Brain pericyte (primary cell): Measurements from ENCODE around the gene MIB2.
A peak's percentile ranks its signal among the peaks of the same experiment; 100 is the strongest.
"Not testable (repeated sequence)": the region's sequence is repeated elsewhere in the genome, so short reads cannot be mapped to it uniquely, and the experiment has no call there.

Experiments
- DNase-seq: peaks from one replicate; pipeline ENCODE4 v3.0.0-alpha.2; 2012; ENCODE audit warnings: low read depth, low spot score

The MIB2 gene

GRCh38 chr1:1626207-1627141 is 11.2 kb downstream of the MIB2 start:
- DNase-seq = no peak

- DNase-seq = no peak
These were observed 12.0 kb downstream of the MIB2 start for GRCh38 chr1:1627261-1627828.

- no peak for DNase-seq
These were observed 12.8 kb downstream of the MIB2 start for GRCh38 chr1:1627829-1628753.

DNA sequence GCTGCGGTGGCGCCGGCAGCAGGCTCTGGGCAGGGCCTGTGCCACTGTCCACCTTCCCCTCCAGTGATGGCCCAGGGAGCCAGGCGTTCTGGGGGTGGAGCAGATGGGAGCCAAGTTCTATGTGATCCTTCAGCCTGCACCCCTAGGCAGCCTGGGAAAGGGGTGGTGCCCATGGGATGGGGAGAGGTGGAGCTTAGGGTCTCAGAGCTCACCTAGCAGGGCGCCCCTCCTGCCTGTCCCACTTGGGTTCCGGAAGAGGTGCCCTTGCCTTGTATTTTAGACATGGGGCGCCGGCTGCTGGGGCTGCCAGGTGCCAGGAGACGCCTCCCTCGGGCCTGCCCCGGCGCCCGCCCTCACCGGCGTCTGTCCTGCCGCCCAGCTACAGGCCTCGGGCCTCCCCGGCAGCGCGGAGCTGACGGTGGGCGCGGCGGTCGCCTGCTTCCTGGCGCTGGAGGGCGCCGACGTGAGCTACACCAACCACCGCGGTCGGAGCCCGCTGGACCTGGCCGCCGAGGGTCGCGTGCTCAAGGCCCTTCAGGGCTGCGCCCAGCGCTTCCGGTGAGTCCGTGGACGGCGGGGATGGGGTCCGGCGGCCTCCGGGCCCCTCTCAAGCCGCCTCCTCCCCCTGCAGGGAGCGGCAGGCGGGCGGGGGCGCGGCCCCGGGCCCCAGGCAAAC is 13.6 kb downstream of the MIB2 start:
- no peak for DNase-seq

DNA sequence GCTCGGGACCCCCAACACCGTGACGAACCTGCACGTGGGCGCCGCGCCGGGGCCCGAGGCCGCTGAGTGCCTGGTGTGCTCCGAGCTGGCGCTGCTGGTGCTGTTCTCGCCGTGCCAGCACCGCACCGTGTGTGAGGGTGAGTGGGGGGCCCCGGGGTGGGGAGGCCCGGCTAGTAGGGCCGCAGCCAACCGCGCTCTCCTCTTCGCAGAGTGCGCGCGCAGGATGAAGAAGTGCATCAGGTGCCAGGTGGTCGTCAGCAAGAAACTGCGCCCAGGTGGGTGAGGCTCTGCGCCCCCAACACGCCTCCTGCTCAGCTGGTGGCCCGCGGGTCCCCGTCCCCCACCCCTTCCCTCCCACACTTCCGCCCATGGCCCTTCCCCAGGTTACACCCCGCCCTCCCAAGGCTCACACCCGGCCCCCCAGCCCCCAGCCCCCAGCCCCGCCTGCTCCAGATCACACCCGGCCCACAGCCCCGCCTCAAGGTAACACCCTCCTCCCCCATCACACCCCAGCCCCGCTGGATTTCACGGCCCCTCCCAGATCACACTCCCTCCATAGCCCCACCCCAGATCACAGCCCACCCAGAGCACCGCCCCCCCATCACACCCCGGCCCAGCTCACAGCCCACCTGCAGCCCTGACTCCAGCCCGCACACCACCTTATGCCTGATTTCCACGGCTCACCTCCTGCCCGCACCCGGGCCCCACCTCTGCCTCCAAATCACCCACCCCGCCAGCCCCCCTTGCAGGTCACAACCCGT is 14.3 kb downstream of the MIB2 start:
- no peak for DNase-seq

DNA sequence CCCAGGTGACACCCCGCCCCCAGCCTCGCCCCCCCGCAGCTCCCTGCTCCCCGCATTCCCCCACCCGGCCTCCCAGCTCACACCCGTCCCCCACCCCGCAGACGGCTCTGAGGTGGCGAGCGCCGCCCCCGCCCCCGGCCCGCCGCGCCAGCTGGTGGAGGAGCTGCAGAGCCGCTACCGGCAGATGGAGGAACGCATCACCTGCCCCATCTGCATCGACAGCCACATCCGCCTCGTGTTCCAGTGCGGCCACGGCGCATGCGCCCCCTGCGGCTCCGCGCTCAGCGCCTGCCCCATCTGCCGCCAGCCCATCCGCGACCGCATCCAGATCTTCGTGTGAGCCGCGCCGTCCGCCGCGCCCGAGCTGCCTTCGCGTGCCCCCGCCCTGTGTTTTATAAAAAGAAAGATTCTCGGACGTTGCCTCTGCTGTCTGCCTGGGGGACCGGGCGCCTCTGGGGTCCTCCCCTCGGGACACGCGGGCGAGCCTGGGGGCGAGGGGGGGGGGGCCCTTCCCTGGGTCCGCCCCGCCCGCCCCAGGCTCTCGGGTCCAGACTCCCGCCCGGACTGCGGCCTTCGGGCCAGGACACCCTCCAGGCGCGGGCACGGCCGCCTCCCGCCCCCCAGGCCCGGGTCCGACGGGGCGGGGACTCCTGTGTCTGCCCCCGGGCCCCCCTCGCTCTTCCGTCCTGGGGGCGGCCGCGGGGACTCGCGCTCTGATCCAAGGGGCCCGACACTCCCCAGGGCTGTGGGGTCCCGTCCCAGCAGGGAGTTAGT is 15.1 kb downstream of the MIB2 start:
- peak; percentile 39 for DNase-seq

DNA sequence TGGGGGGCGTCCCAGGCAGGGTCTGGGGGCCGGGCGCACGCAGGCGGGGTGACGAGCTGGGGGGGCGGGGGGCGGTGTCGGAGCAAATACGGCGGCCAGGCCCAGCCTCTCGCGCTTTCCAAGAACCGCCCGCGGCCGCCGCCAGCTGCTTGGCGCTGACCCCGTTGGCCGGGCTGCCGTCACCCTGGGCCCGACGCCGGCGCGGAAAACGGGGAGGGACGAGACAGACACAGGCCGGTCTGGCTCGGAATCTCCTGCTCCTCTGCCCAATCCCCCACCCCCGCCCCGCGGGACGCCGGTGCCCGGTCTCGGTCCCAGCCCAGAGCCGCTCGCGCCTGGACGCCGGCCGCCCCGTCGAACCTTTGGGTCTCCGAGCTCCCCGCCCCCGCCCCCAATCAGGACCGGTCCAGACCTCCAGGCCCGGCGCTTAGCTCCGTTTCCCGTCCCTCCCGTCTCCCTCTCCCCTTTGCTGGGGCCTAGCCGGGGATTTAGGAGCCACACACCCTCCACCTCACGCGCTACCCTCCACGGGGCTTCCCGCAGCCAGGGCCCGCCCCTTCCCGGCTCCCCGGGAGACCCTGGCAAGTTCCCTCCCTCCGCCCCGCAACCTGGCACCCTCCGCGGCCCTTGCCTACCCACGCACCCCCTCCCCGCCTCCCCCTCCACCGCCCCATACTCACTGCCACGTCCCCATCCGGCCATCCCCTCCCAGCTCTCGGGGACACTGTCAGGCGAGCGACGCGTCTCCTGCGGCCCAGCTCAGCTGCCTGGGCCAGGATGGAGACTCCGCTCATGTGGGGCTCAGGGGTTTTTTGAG is 15.9 kb downstream of the MIB2 start:
- DNase-seq = no peak

- no peak for DNase-seq
These were observed 16.6 kb downstream of the MIB2 start, which contains the start of gene MMP23B for GRCh38 chr1:1631782-1632420. MMP23B (plus strand) TSS chr1:1632173; CDS start chr1:1632219, 46 bp downstream.

DNA sequence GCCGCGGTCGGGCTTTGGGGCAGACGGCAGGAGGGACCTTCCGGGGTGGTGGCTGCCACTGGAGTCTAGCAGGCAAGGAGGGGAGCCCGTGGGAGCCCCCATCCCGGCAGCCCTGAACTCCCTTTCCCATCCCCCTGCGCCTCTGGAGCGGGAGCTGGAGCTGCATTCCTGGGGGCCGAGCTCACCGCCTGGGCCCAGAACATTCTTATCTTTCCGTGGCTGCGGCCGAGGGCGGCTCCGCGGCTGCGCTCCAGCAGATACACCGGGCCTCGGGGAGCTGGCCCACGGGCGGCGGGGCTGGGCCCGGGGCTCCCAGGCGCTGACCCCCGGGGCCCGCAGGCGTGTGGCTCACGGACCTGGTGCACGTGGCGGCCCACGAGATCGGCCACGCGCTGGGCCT is 18.1 kb downstream of the MIB2 start:
- DNase-seq = not testable (repeated sequence)

DNA sequence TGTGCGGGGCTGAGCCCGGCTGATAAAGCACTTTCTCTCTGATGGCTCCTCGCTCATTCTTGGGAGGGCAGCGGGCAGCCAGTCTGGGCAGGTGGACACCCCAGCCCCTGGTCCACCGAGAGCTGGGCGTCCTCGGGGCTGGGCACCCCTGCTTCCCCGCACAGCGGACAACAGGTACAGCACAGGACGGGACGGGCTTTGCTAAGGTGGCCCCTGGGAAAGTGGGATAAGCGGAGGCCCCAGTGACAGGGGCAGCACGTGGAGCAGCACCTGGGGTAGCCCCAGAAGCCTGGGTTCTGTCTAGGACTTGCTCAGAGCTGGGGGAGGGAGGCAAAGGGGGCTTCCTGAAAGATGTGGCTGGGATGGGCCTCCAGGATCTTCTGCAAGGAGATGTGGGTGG is 19.3 kb downstream of the MIB2 start:
- not testable (repeated sequence) for DNase-seq

DNA sequence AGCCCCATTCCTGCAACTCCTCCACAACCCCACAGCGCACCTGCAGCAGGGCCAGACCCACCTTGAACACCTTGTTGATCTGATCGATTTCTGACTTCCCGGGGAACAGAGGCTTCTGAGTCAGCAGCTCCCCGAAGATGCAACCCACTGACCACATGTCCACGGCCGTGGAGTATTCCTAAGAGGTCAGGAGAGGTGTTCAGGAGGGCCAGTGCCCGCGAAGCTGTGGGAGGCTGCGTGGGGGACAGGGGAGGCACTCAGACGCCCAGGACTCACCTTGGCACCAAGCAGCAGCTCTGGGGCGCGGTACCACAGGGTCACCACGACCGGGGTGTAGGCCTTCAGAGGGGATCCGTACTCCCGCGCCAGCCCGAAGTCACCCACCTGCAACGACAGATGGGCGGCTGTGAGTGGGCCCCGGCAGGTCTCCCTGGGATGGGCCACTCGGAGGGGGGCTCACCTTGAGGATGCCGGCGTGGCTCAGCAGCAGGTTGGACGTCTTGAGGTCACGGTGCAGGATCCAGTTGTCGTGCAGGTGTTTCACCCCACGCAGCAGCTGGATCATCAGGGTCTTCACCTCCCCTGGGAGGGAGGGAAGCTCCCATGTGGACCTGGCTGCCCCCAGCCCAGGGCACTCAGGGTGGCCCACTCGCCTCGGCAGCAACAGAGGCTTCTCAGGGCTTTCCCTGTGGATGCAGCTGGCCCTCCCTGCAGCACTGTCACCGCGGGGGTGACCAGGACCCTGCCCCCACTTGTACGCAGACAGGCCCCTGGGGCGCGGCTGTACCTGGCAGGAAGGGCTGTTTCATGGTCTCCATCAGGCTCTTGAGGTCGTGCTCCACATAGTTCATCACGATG is 21.6 kb downstream of the MIB2 start:
- not testable (repeated sequence) for DNase-seq

GRCh38 chr1:1637479-1637875 is 22.2 kb downstream of the MIB2 start:
- DNase-seq = not testable (repeated sequence)

- not testable (repeated sequence) for DNase-seq
These were observed 23.2 kb downstream of the MIB2 start for GRCh38 chr1:1638528-1638927.

GRCh38 chr1:1639368-1639767 is 24.1 kb downstream of the MIB2 start:
- not testable (repeated sequence) for DNase-seq

GRCh38 chr1:1640081-1640480 is 24.8 kb downstream of the MIB2 start:
- DNase-seq = not testable (repeated sequence)

GRCh38 chr1:1640711-1641461 is 25.6 kb downstream of the MIB2 start:
- not testable (repeated sequence) for DNase-seq

DNA sequence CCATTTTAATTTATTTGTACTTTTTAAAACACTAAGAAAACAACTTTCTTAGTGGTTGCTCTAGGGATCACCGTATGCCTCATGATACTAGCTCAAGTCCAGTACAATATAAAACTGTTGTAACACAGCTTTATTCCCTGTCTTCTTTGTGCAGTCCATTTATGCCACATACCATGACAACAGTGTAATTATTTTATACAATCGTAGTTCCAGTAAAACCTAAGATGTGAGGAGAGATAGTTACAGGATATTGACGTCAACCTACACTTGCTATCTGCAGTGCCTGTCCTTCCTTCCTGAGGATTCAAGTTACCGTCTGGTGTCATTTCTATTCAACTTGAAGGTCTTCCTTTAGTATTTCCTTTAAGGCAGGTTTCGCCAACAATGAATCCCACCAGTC is 31.0 kb downstream of the MIB2 start:
- DNase-seq = not testable (repeated sequence)
